BLaER1 treated with 17β-estradiol and CSF1 and Interleukin-3, amounts not matched to agents 10 nM and 100 nM (cell line): ENCODE data around the gene CPT2.

Source experiments
- H3K27ac ChIP-seq, 11 experiments: shearing (Covaris generic); formaldehyde crosslinking; 2 replicates each; pipeline ENCODE4 v1.8.1; 2022
- H3K27me3 ChIP-seq, 11 experiments: shearing (Covaris generic); formaldehyde crosslinking; 2 replicates each; pipeline ENCODE4 v1.8.1; 2022
- H3K36me3 ChIP-seq, 11 experiments: shearing (Covaris generic); formaldehyde crosslinking; 2 replicates each; pipeline ENCODE4 v1.8.1; 2022
- H3K4me1 ChIP-seq, 10 experiments: shearing (Covaris generic); formaldehyde crosslinking; 2 replicates each; pipeline ENCODE4 v1.8.1; 2022
- H3K4me2 ChIP-seq, 11 experiments: shearing (Covaris generic); formaldehyde crosslinking; 2 replicates each; pipeline ENCODE4 v1.8.1; 2022
- H3K4me3 ChIP-seq, 10 experiments: shearing (Covaris generic); formaldehyde crosslinking; 2 replicates each; pipeline ENCODE4 v1.8.1; 2022
- H3K9ac ChIP-seq, 11 experiments: shearing (Covaris generic); formaldehyde crosslinking; 2 replicates each; pipeline ENCODE4 v1.8.1; 2022
- H3K9me3 ChIP-seq, 11 experiments: shearing (Covaris generic); formaldehyde crosslinking; replicated peaks in 1 of 11; 2 replicates each; pipeline ENCODE4 v1.8.1; 2022
- H4K20me1 ChIP-seq, 11 experiments: shearing (Covaris generic); formaldehyde crosslinking; 2 replicates each; pipeline ENCODE4 v1.8.1; 2022
- Cebpa-rat ChIP-seq, 11 experiments: shearing (Covaris generic); IDR thresholded peaks; 2 replicates each; pipeline ENCODE4 v1.8.1; 2022

Gene CPT2

DNA sequence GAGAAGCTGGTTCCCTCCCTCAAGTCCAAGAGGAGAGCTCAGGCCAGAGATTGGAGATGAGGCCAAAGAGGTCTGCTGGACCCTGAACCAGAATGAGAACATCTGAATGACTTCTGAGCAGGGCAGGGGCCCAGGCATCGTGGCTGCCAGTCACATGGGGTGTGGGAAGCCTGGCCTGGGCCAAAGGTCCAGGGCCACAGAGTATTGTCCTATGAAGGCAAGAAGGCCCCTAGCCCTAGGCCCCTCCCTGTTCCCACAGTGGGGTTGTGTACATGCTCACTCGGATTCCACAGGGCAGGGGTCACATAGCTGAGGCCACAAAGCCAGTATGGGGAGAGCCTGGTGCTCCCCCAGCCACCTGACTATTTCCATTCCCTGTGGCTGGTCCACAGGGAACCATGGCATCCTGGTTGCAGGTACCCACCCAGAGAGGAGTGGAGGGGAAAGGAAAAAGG is 35.7 kb upstream of the CPT2 start:
- Histone ChIP-seq H3K9me3 (no peaks in the 10 kb centered on the region; a peak in 1 of 22 replicates), H3K4me1 (peaks cover 0 to 5% (median 0%) of the 10 kb centered on the region in 10 experiments; a peak in 1 of 20 replicates), H3K4me2 (no peak overlapping the region), H3K27ac (no peak overlapping the region), H3K27me3 (no peaks in the 10 kb centered on the region), H3K36me3 (no peaks in the 10 kb centered on the region), H4K20me1 (no peaks in the 10 kb centered on the region), H3K9ac (no peak overlapping the region), H3K4me3 (no peak overlapping the region)
- TF ChIP-seq Cebpa-rat (IDR thresholded peaks at IDR 0.05) = no peak

DNA sequence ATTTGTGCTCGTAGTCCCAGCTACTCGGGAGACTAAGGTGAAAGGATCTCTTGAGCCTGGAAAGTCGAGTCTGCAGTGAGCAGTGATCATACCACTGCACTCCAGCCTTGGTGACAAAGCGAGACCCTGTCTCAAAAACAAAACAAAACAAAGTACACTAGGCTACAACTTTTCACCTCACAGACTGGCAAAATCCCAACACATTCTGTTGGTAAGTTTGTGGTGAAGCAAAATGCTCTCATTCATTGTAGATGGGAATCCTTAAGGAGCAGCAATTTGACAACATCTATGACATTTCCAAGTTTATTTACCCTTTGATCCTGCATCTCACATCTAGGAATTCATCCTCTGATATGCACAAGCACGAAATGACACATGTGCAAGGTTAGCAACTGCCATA is 34.0 kb upstream of the CPT2 start:
- Histone ChIP-seq H3K9ac (no peak overlapping the region), H3K9me3 (no peaks in the 10 kb centered on the region; a peak in 1 of 22 replicates), H3K4me2 (no peak overlapping the region)

DNA sequence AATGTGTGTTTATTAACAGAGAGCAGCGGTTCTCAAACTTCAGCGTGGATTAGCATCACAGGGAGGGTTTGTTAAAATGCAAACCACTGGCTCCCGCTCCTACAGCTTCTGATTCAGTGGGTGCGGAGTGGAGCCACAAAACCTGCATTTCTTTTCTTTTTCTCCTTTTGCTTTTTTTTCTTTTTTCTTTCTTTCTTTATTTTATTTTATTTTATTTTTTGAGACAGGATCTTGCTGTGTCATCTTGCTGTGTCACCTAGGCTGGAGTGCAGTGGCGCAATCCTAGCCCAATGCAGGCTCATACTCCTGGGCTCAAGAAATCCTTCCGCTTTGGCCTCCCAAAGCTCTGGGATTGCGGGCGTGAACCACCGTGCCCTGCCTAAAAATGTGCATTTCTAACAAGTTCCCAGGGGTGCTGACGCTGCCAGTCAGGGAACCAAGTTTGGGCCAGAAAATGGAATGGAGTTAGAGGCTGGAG is 33.3 kb upstream of the CPT2 start:
- H3K9ac ChIP-seq = no peak overlapping the region
- no peak overlapping the region; a peak in 1 of 22 replicates for H3K4me2 ChIP-seq
- H3K27ac ChIP-seq = no peak overlapping the region
- H3K36me3 ChIP-seq = no peaks in the 10 kb centered on the region
- no peak for TF ChIP-seq Cebpa-rat (IDR thresholded peaks at IDR 0.05)
- no peaks in the 10 kb centered on the region for H3K27me3 ChIP-seq
- peaks cover 0 to 5% (median 0%) of the 10 kb centered on the region in 10 experiments; a peak in 1 of 20 replicates for H3K4me1 ChIP-seq
- no peaks in the 10 kb centered on the region for H4K20me1 ChIP-seq
- no peak overlapping the region for H3K4me3 ChIP-seq
- no peaks in the 10 kb centered on the region; a peak in 1 of 22 replicates for H3K9me3 ChIP-seq

More for the DNA sequence above, 34.0 kb upstream of the CPT2 start:
- TF ChIP-seq Cebpa-rat (IDR thresholded peaks at IDR 0.05) = no peak
- H3K4me1 ChIP-seq = peaks cover 0 to 5% (median 0%) of the 10 kb centered on the region in 10 experiments; a peak in 1 of 20 replicates
- no peaks in the 10 kb centered on the region for H3K27me3 ChIP-seq
- H3K4me3 ChIP-seq = no peak overlapping the region
- H4K20me1 ChIP-seq = no peaks in the 10 kb centered on the region
- H3K36me3 ChIP-seq = no peaks in the 10 kb centered on the region
- no peak overlapping the region for H3K27ac ChIP-seq

DNA sequence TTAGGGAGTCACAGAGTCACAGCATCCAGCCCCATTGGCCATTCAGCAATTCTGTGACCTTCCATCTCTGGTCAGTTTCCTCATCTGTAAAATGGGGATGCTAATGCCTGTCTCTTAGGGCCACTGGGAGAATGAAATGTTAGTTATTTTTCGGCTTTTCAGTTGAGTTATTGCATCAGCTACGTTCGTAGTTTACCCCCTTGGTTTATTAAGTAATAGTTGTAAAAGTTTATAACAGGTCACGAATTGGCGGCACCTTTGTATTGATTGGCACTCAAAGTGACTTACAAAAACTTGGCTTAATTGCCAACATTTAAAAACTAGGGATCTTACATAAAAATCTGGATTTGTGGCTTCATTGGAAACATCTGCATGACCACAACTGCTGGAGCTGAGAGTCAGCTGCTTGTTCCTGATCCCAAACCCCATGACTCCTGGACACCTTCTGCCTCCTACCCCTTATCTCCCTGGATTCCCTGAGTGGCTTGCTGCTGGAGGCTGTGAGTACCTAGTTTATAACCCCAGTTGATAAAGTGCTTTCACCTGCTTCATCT is 31.1 kb upstream of the CPT2 start:
- Histone ChIP-seq H3K27ac (no peak overlapping the region), H3K4me3 (no peak overlapping the region), H4K20me1 (no peaks in the 10 kb centered on the region), H3K27me3 (no peaks in the 10 kb centered on the region), H3K36me3 (no peaks in the 10 kb centered on the region), H3K4me2 (no peak overlapping the region), H3K9ac (no peak overlapping the region), H3K9me3 (no peaks in the 10 kb centered on the region; a peak in 1 of 22 replicates), H3K4me1 (peaks cover 0 to 5% (median 0%) of the 10 kb centered on the region in 10 experiments; a peak in 1 of 20 replicates)
- no peak for TF ChIP-seq Cebpa-rat (IDR thresholded peaks at IDR 0.05)

DNA sequence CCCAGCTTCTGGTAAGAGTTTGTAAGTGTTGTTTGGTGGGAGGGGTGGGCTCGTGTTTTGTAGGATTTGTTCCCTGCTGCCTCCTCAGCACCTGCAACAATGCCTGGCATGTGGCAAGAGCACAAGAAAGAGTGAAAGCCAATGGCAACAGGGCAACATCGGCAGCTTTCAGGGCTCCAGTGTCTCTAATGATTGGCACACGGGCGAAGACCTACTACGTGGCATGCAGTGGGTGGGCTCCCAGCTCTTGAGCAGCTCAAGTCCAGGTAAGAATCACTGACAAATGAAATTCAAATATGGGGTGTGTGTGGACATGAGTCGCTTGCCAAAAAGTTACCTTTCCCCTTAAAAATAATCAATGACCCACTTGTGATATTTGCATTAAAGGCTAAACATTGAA is 30.3 kb upstream of the CPT2 start:
- Histone ChIP-seq H3K36me3 (no peaks in the 10 kb centered on the region), H4K20me1 (no peaks in the 10 kb centered on the region), H3K27ac (no peak overlapping the region), H3K9me3 (no peaks in the 10 kb centered on the region), H3K4me3 (no peak overlapping the region), H3K4me2 (no peak overlapping the region), H3K27me3 (no peaks in the 10 kb centered on the region), H3K9ac (no peak overlapping the region), H3K4me1 (peaks cover 0 to 5% (median 0%) of the 10 kb centered on the region in 10 experiments; a peak in 1 of 20 replicates)
- TF ChIP-seq Cebpa-rat (IDR thresholded peaks at IDR 0.05) = no peak

DNA sequence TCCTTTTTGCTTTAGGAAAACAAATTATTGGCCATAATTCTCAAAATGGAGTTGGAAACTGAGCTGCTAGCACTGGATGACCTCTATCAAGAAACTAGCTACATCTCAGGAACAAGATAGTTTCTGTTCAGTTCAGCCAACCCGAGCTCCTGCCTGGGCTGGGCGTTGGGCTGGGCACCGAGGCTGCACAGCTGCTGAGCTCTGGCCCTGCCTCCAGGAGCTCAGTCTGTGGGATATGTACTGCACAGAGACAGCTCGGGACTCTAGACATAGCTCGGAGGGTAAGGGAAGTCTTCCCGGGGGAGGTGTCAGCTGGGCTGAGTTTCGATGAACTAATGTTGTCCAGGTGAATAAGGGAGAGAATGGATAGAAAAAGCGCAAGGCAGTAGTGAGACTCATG is 29.7 kb upstream of the CPT2 start:
- Histone ChIP-seq H3K4me2 (no peak overlapping the region), H3K4me1 (peaks cover 0 to 5% (median 0%) of the 10 kb centered on the region in 10 experiments; a peak in 1 of 20 replicates), H3K36me3 (no peaks in the 10 kb centered on the region), H3K9me3 (no peaks in the 10 kb centered on the region), H3K27ac (no peak overlapping the region), H4K20me1 (no peaks in the 10 kb centered on the region), H3K4me3 (no peak overlapping the region), H3K9ac (no peak overlapping the region), H3K27me3 (no peaks in the 10 kb centered on the region)
- no peak for TF ChIP-seq Cebpa-rat (IDR thresholded peaks at IDR 0.05)

DNA sequence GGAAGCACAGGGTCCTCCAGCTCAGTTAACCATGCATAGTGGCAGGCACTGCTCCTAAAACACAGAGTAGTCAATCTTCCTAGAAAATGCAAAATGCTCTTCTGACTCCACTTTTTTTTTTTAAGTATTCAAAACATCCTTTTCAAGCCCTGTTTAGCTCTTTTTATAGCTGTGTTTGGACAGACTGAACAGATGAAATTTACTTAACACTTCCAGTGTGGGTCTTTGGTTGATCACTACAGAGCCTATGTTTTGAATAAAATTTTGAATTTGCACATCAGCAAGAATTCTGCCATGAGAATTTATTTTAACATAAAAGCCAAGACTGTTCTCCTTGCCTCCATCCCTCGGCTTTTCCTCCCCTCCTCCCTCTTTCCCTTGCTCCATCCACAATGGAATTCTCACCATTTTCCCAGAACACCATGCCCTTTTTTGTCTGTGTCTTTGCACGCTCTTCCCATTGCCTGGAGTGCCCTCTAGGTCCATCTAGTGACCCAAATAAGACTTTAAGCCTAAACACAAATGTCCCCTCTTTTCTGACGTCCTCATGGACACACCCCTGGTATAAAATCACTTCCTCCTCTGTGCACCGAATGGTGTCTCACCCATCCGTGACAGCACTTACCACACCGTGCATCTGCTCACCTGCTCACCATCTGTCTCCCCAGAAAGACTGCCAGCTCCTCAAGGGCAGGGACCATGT is 24.0 kb upstream of the CPT2 start:
- Histone ChIP-seq H3K9me3 (no peaks in the 10 kb centered on the region), H3K4me3 (no peak overlapping the region), H4K20me1 (no peaks in the 10 kb centered on the region), H3K27me3 (no peaks in the 10 kb centered on the region), H3K4me2 (peak overlapping the region in 3 of 11 experiments; percentile 12 to 55 (median 32); a peak in 5 of 22 replicates), H3K27ac (no peak overlapping the region), H3K36me3 (no peaks in the 10 kb centered on the region), H3K9ac (no peak overlapping the region), H3K4me1 (peaks cover 0 to 6% (median 4%) of the 10 kb centered on the region in 10 experiments; a peak in 7 of 20 replicates)
- no peak for TF ChIP-seq Cebpa-rat (IDR thresholded peaks at IDR 0.05)

DNA sequence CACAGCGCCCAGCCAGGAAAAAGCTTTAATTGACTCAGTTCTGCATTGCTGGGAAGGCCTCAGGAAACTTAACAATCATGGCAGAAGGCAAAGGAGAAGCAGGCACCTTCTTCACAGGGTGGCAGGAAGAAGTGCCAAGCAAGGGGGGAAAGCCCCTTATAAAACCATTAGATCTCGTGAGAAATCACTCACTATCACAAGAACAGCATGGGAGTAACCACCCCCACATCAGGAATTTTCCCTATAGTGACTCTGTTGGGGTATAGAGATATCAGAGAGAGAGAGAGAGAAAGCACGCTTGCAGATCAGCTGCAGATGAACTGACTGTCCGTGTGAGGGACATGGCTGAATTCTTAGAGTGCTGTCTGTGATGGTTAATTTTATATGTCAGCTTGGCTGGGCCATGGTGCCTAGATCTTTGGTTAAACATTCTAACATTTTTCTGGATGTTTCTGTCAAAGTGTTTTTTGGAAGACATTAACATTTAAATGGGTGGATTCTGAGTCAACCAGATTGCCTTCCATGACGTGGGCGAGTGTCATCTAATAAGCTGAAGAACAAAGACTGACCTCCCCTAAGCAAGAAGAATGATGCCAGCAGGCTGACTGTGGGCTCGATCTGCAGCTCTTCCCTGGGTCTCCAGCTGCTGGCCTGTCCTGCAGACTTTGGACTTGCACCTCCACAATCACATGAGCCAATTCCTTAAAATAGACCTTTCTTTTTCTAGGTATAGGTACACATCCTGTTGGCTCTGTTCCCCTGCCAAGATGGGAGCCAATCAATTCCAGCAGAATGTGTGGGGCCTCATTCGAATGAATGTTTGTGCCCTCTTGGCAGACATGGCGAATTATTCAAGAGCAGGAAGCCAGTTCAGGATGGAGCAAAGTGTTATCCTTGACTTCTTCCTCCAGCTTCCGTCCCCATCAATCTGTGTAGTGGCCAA is 21.4 kb upstream of the CPT2 start:
- no peaks in the 10 kb centered on the region for H3K27me3 ChIP-seq
- no peak overlapping the region for H3K4me3 ChIP-seq
- peaks cover 0 to 6% (median 4%) of the 10 kb centered on the region in 10 experiments; a peak in 7 of 20 replicates for H3K4me1 ChIP-seq
- H3K4me2 ChIP-seq = no peak overlapping the region
- no peak overlapping the region for H3K27ac ChIP-seq
- TF ChIP-seq Cebpa-rat (IDR thresholded peaks at IDR 0.05) = no peak
- H4K20me1 ChIP-seq = no peaks in the 10 kb centered on the region
- no peaks in the 10 kb centered on the region for H3K9me3 ChIP-seq
- no peaks in the 10 kb centered on the region for H3K36me3 ChIP-seq
- no peak overlapping the region for H3K9ac ChIP-seq
